Fibroblast of mammary gland (primary cell): Measurements from ENCODE around the gene SARDH.

ENCODE experiments used
- DNase-seq: peaks from one replicate; pipeline ENCODE4 v3.0.0-alpha.2; 2010; ENCODE audit warnings: low read depth
- H3K4me3 ChIP-seq: 2 replicates; pipeline ENCODE4 v1.5.1; 2011; ENCODE audit warnings: low read depth, mild to moderate bottlenecking, low read length, moderate library complexity; ENCODE audit not compliant: control insufficient read depth
- TF ChIP-seq, protein P1 (sequence below): conservative IDR thresholded peaks from 2 replicates; pipeline ENCODE4 v1.5.1; 2011; ENCODE audit warnings: low read depth, low read length, inconsistent platforms; ENCODE audit not compliant: control insufficient read depth, insufficient read depth

Gene SARDH

DNA sequence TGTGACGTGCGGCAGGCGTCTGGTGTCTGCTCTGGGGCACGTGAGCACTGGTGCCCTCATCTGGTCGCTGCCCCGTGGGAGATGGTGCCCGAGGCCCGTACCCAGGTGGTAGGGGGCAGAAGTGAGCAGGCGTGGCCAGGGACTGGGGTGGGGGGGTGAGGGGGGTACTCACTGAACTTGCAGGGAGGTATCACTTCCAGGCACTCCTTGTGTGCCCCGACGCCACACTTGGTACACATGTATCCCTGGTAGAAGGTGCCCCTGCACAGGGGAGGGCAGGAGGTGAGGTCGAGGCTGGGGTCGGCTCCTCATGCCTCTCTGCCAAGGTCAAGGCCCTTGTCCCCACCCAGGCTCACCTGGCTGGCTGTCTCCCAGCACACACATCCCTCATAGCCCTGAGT lies 45.2 kb upstream of the SARDH start:
- DNase-seq, result no peak
- TF ChIP-seq, protein P1, sequence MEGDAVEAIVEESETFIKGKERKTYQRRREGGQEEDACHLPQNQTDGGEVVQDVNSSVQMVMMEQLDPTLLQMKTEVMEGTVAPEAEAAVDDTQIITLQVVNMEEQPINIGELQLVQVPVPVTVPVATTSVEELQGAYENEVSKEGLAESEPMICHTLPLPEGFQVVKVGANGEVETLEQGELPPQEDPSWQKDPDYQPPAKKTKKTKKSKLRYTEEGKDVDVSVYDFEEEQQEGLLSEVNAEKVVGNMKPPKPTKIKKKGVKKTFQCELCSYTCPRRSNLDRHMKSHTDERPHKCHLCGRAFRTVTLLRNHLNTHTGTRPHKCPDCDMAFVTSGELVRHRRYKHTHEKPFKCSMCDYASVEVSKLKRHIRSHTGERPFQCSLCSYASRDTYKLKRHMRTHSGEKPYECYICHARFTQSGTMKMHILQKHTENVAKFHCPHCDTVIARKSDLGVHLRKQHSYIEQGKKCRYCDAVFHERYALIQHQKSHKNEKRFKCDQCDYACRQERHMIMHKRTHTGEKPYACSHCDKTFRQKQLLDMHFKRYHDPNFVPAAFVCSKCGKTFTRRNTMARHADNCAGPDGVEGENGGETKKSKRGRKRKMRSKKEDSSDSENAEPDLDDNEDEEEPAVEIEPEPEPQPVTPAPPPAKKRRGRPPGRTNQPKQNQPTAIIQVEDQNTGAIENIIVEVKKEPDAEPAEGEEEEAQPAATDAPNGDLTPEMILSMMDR, result no peak
- no peak overlapping the region for H3K4me3 ChIP-seq

DNA sequence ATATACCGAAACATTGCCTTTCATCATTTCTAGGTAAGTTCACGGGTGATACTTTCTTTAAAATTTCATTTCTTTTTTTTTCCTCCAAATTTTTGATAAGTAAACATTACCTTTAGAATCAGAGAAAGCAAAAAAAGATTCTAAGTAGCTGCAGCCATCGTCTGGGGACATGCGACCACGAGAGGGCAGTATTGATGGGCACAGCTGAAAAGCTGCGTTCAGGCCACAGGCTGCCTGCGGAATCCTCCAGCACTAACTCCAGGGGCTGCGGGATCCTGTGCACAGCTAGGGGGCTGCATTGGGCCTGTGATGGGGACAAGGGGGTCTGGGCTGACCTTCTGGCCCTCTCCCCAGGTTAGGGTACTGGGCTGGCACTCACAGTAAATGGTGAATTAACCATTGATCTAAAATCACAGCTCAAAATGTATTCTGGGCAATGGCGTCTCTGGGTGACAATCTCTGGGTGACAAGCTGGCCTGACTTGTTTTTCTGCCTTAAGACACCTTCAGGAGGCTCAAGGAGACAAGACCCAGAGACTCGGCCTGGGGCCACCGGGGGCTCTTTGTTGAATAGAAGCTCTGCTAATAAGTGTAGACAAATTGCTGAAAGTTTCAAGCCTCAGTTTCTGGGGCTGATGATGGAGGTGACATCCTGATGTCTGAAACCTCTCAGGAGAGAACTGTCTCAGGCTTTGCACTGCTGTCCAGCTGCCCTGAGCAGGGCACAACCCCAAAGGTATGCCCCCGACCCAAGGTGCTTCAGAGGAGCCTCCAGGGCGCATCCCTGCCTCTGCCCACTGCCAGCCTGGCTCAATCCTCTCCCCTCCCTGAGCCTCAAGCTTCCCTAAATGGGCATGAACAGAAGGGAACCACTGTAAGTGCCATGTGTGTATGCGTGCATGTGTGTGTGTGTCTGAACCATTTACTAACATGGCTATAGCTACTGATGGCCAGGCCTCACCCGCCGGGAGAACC lies 44.3 kb upstream of the SARDH start:
- no peak overlapping the region for H3K4me3 ChIP-seq
- TF ChIP-seq, protein P1, result peak; percentile 79
- peak; percentile 58 for DNase-seq

DNA sequence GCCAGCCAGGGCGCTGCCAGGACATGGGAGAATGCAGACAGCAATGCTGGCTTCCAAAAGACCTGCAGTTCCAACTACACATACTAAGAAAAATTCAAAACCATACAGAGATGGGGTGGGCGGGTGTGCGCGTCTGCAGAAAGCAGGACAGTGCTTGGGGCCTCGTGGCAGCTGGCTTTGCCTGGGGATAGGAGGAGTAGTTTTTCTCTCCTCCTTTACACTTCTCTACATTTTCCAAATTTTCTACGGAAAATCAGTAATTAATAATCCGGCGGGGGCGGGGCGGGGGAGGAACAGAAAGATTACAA lies 43.6 kb upstream of the SARDH start:
- no peak for DNase-seq
- no peak overlapping the region for H3K4me3 ChIP-seq
- TF ChIP-seq, protein P1, result no peak

DNA sequence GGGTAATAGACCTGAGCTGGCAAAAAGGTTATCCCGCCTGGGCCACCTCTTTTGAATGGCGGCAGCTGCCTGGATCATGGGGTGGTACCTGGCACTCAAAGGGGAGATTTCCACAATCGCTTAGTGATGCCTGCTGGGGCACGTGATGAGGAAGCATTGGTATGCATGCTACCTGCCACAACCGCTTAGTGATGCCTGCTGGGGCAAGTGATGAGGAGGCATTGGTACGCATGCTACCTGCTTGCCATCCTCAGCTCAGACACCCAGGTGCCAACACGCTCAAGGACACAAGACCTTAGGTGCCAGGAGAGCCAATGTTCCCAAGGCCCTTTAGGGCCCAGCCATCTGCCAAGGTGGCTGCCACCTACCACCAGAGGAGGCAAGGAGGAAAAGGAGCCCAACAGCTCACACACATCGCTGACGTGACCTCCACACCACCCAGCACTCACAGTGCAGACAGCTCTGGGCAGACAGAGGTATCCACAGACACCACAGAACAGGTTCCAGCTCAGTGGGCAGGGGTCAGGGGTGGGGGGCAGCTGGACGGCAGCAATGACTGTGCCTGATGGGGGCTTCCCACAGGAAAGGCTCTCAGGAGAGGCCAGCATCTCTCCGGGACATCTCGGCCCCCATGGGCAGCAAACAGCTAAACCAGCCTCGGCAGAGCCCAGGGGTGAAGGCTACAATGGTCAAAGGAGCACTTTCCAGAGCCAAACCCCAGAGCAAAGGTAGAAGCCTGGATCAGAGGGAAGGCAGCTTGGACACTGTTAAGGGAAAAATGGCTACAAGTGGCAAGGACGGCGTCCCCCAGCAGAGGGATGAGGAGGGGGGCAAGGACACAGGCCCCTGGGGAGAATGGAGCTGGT lies 43.0 kb upstream of the SARDH start:
- DNase-seq, result no peak
- TF ChIP-seq, protein P1, result no peak
- H3K4me3 ChIP-seq, result no peak overlapping the region

DNA sequence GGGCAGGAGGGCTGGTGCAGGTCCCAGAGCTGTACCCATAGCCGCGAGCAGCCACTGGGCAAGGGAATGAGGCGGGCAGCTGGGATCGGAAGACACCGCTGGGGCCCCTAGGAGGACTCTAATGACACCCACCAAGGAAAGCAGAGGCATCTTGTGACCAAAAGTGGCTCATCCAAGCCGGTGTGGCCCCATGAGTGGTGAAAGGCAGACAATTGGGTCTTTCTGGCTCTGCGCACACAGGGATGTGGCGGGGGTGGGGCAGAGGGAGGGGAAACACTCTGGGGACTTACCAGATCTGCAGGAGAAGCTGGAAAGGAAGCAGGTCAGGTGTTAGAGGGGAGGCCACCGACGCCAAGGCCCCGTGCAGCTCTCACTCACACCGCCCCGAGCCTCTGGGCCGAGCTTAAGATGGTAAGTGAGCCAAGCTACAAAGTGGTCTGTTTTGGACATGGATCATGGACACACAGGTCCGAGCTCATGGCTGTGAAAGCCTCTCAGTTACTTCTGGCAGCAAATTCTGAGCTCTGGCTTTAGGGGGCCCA lies 42.3 kb upstream of the SARDH start:
- DNase-seq, result no peak
- no peak overlapping the region for H3K4me3 ChIP-seq
- TF ChIP-seq, protein P1, result no peak

DNA sequence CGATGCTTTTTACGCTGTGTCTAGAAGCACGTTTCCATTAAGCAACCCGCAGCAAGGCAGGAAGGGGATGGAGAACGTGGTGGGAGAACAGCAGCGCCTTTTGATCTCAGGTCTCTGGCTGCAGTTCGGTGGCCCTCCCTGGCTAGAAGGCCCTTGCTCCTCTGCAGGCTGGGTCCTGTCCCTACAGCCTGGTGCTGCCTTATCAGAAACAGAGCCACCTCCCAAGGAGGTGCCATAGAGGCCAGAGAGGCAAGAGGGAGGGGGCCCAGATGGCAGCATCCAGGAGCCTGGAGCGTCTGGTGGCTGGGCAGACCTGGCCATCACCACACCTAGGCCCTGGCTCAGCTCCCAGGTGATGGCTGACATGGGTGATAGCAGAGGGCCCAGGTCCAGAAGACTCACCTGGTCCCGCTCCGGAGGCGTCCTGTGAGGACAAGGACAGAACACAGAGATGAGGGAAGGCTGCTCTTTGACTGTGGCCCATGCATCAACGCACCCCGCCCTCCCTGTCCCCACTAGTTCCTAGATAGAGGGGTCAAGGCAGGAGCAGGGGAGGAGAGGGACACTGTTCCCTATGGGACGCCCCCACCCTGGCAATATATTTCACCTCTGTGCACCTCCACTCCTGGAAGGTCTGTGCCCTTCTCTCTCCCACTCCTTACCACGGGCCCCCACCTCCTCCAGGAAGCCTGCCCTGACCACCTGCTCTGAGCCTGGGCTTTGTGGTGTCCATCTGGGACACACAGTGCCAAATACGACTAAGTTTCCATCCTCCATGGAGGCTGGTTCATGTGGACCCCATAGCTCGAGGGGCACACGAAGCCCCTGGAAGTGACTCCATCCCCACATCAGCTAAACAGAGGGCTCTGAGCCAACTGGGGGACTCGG lies 41.6 kb upstream of the SARDH start:
- H3K4me3 ChIP-seq, result no peak overlapping the region
- DNase-seq, result no peak
- TF ChIP-seq, protein P1, result no peak
